ENCODE measurements around the gene SSC5D.

Gene SSC5D

GRCh38 chr19:55539090-55539984 lies 51.1 kb downstream of the SSC5D start:
- no peak for DNase-seq

- no peak for DNase-seq
Observed at GRCh38 chr19:55540619-55541018, 52.4 kb downstream of the SSC5D start.

GRCh38 chr19:55541091-55541490 lies 52.9 kb downstream of the SSC5D start:
- DNase-seq: no peak

GRCh38 chr19:55542292-55542855 lies 54.1 kb downstream of the SSC5D start:
- no peak for DNase-seq

- no peak for DNase-seq
Observed at GRCh38 chr19:55543567-55543966, 55.3 kb downstream of the SSC5D start.

- no peak for DNase-seq
Observed at GRCh38 chr19:55544014-55544413, 55.8 kb downstream of the SSC5D start.

GRCh38 chr19:55544776-55545439 lies 56.7 kb downstream of the SSC5D start:
- DNase-seq: no peak

- DNase-seq: no peak
Observed at GRCh38 chr19:55545443-55545842, 57.2 kb downstream of the SSC5D start, which contains the start of gene SBK3. SBK3 (minus strand) TSS chr19:55545543; CDS start chr19:55545543, 0 bp downstream.

GRCh38 chr19:55546011-55546410 lies 57.8 kb downstream of the SSC5D start:
- DNase-seq: no peak

- DNase-seq: no peak
Observed at GRCh38 chr19:55546822-55547614, 58.8 kb downstream of the SSC5D start.

GRCh38 chr19:55549500-55550320 lies 61.5 kb downstream of the SSC5D start:
- DNase-seq: no peak

GRCh38 chr19:55550321-55550650 lies 62.0 kb downstream of the SSC5D start:
- no peak for DNase-seq

- DNase-seq: no peak
Observed at GRCh38 chr19:55552206-55552605, 64.0 kb downstream of the SSC5D start.

- DNase-seq: no peak
Observed at GRCh38 chr19:55552620-55553019, 64.4 kb downstream of the SSC5D start.

GRCh38 chr19:55553217-55554182 lies 65.3 kb downstream of the SSC5D start:
- no peak for DNase-seq

- no peak for DNase-seq
Observed at GRCh38 chr19:55554302-55554701, 66.1 kb downstream of the SSC5D start.

GRCh38 chr19:55554741-55555152 lies 66.5 kb downstream of the SSC5D start:
- DNase-seq: no peak

GRCh38 chr19:55559684-55560083 lies 71.4 kb downstream of the SSC5D start:
- DNase-seq: no peak

- DNase-seq: no peak
Observed at GRCh38 chr19:55563261-55563690, 75.0 kb downstream of the SSC5D start.

GRCh38 chr19:55566823-55567222 lies 78.6 kb downstream of the SSC5D start:
- no peak for DNase-seq

Data from activated CD8-positive, alpha-beta memory T cell treated with anti-CD3 and anti-CD28 coated beads, Interleukin-2, amount 50 U/mL, for 4 hours (primary cell).